SH-SY5Y (cell line): ENCODE data around the gene MAP6D1.

Experiments used
- GATA2 ChIP-seq: IDR thresholded peaks from 2 replicates; pipeline ENCODE4 v1.6.1; 2011; ENCODE audit warnings: mild to moderate bottlenecking, low read depth, low read length
- GATA3 ChIP-seq: IDR thresholded peaks from 2 replicates; pipeline ENCODE4 v1.6.1; 2011; ENCODE audit warnings: low read depth, mild to moderate bottlenecking, low read length, moderate library complexity

DNA sequence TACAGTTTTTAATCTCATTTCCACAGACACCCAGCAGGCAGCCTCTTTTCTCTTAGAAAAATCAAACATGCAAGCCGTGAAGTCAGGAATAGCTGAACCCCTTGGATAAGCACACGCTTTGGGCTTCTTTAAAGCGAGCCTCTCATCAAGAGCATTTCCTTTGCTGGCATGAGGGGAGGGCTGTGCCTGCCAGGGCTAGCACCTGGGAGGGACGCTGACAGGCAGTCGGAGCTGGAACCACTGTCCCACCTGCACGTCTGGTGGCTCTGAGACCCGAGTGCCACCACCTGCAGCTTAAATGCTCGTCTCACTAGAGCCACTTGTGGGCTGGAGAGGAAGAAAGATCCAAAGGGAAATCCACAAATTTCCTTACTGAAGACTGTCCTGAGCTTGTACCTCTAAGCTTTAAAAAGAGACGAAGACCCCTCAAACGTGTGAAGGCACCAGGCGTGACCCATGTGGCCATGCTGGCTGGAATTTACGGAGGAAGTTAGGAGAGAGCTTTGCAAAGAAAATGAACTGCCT, 9.4 kb downstream of the MAP6D1 start:
- no peak for TF ChIP-seq GATA3
- no peak for TF ChIP-seq GATA2
